Middle frontal gyrus (tissue), 1 donor: Measurements from ENCODE around the gene PCED1A.
"Not testable (repeated sequence)": the region's sequence is repeated elsewhere in the genome, so short reads cannot be mapped to it uniquely, and the experiment has no call there.

Source experiments
- DNase-seq: peaks from one replicate; pipeline ENCODE4 v3.0.0-alpha.2; 2015; ENCODE audit warnings: low spot score; ENCODE audit errors: extremely low spot score

Gene PCED1A

GRCh38 chr20:2829376-2829775 lies 11.1 kb downstream of the PCED1A start:
- DNase-seq: no peak

- no peak for DNase-seq
Observed at GRCh38 chr20:2826655-2827054, 13.8 kb downstream of the PCED1A start.

- no peak for DNase-seq
Observed at GRCh38 chr20:2825761-2826160, 14.7 kb downstream of the PCED1A start.

GRCh38 chr20:2822073-2822472 lies 18.4 kb downstream of the PCED1A start:
- DNase-seq: no peak

- DNase-seq: no peak
Observed at GRCh38 chr20:2820896-2821869, 19.3 kb downstream of the PCED1A start.

GRCh38 chr20:2820084-2820895 lies 20.2 kb downstream of the PCED1A start:
- DNase-seq: no peak

- no peak for DNase-seq
Observed at GRCh38 chr20:2817891-2818595, 22.4 kb downstream of the PCED1A start.

DNA sequence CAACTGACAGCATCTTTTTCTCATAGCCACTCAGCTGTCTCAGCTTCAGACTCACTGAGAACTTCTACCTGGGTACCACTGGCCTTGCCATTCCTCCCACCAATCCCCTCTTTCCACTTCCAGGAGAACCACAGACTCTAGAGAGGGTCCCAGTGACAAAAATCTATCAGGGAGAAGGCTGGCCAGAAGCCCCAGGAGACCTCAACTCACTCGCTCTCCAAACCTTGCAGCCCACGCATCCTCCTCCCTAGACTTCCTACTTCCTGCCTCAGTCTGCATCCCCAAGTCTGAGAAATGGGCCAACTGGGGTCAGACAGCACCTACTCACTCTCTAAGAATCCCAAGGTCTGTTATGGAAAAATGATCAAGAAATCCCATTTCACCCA lies 23.1 kb downstream of the PCED1A start:
- DNase-seq: no peak

- DNase-seq: no peak
Observed at GRCh38 chr20:2816583-2817340, 23.7 kb downstream of the PCED1A start.

DNA sequence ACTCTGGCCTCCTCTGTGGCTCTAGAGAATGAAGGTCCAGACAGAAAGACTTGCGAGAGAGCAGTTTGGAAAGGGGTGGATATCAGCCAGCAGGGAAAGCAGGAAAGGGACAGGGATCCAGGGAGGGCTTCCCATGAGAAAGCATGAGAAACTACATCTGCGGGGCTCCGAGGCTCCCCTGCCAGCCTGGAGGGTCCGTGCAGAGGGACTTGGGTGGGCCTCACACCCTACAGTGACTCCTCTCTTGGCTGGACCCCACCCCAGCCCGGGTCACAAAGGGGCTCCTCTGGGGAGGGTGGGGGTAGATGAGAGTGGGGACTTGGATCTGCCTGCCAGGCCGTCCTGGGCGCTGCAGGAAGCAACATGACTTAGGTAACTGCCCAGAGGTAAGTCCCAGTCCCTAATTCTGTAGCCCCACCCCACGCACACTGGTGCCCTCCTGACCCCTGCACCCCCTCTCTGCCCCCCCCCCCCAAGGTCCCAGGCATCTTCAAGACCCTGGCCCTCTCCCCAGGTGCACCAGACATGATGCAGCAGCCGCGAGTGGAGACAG lies 24.3 kb downstream of the PCED1A start, which contains the start of gene TMEM239:
TSS of gene TMEM239 (plus strand) at position 335 of the 553 bp plus-strand sequence. CDS start at position 526, 191 bp downstream.
- no peak for DNase-seq

GRCh38 chr20:2815242-2815900 lies 25.1 kb downstream of the PCED1A start:
- DNase-seq: no peak

GRCh38 chr20:2814587-2815051 lies 25.8 kb downstream of the PCED1A start, which contains the start of gene C20orf141:
C20orf141 (plus strand) TSS chr20:2814987; CDS start chr20:2815185, 198 bp downstream.
- DNase-seq: no peak

- no peak for DNase-seq
Observed at GRCh38 chr20:2814076-2814475, 26.4 kb downstream of the PCED1A start.

- no peak for DNase-seq
Observed at GRCh38 chr20:2812189-2812588, 28.3 kb downstream of the PCED1A start.

- no peak for DNase-seq
Observed at GRCh38 chr20:2809690-2810089, 30.8 kb downstream of the PCED1A start.

- not testable (repeated sequence) for DNase-seq
Observed at GRCh38 chr20:2807929-2808328, 32.5 kb downstream of the PCED1A start.

DNA sequence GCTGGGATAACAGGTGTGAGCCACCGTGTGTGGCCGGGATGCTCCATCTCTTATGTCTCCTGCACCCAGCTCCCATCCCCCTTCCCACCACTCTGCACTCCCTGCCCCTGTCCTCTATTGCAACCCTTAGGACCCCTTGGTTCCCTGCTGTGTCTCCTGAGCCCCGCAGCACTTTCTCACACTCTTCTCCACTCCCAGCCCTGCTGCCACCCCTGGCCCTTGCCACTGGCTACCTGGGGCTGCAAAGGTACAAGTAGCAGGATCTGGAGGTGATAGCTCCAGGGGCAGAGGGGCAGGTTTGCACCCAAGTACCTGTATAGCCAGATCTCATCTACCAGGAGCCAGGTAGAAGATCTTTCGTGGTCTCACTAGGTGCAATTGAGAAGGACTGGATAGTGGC lies 33.4 kb downstream of the PCED1A start:
- DNase-seq: no peak

- DNase-seq: no peak
Observed at GRCh38 chr20:2806351-2806701, 34.1 kb downstream of the PCED1A start.

DNA sequence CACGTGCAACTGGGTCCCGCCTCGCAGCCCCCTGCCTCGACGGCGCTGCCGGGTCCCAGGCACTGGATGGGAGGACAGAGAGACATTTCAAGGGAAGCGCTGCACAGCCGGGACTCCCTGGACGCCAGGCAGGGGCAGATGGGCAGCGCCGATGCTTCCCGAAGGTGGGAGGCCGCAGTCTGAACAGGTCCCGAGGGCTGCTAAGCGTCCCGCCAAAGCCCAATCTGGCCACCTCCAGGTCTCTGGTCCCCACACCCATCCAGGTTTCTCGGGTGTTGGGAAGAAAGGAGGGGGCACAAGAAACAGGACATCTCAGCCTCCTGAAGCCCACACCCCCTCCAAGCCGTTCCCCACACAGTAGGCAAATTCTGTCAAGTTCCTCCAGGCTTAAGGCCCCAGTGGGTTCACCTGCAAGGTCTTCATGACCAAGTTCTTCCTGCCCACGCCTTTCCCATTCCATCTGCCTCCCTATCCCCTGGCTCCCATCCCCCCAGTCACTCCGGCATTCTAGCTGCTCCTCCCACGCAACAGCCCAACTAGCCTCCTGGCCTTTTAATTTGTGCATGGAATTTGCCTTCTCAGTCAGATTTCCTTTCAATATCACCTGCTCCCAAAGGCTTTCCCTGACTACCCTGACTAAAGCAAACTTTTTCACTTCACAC lies 34.6 kb downstream of the PCED1A start:
- no peak for DNase-seq
